Thoracic aorta (tissue), 2 donors: ENCODE data around the gene USP40. TPM values are rescaled to one million over a fixed set of nuclear protein-coding genes. Genes with fewer than 3 reads are reported as not detected.

Source experiments
- ATAC-seq: fragments of 150-250 bp; one replicate; pipeline ENCODE4 v1.8.0; 2017; ENCODE audit warnings: low read depth; ENCODE audit not compliant: insufficient number of reproducible peaks, low FRiP score
- DNase-seq: peaks from one replicate; pipeline ENCODE4 v3.0.0-alpha.2; 2020; ENCODE audit warnings: low spot score
- H3K27ac ChIP-seq, 2 donors: fragments of 200-600 bp; sonication (generic); 1 replicate in 1 of 2; 2 replicates in 1 of 2; pipeline ENCODE4 v1.5.1; 2016; ENCODE audit warnings: mild to moderate bottlenecking in 2 of 2, moderate library complexity in 2 of 2
- H3K27me3 ChIP-seq: fragments of 200-600 bp; sonication (generic); replicated peaks from 2 replicates; pipeline ENCODE4 v1.6.0; 2016; ENCODE audit warnings: mild to moderate bottlenecking; ENCODE audit not compliant: insufficient read depth
- H3K36me3 ChIP-seq: fragments of 200-600 bp; sonication (generic); one replicate; pipeline ENCODE4 v1.5.1; 2016
- H3K4me1 ChIP-seq, 2 donors: fragments of 200-600 bp; sonication (generic); 1 replicate in 1 of 2; 2 replicates in 1 of 2; pipeline versions ENCODE4 v1.5.1 to v1.6.0; 2016; ENCODE audit warnings: low read depth in 2 of 2, mild to moderate bottlenecking in 1 of 2; ENCODE audit not compliant: control insufficient read depth in 1 of 2
- H3K4me3 ChIP-seq: fragments of 200-600 bp; sonication (generic); 2 replicates; pipeline ENCODE4 v1.5.1; 2016; ENCODE audit warnings: mild to moderate bottlenecking
- H3K9me3 ChIP-seq: fragments of 200-600 bp; sonication (generic); 2 replicates; pipeline ENCODE4 v1.5.1; 2016
- CTCF ChIP-seq: fragments of 200-600 bp; sonication (generic); IDR thresholded peaks from one replicate; pipeline ENCODE4 v1.5.1; 2019; ENCODE audit warnings: antibody characterized with exemption
- total RNA-seq, 2 donors: library from RNA; depleted of rRNA; stranded (reverse); fragments of >200 nt; gene quantifications; one replicate each; pipeline versions ENCODE4 v1.1.0 to v1.2.3, GENCODE V29; 2016

The USP40 gene
- total RNA-seq, 2 donors from 2014 or later = 23.3 to 30.0 TPM

- H3K4me3 ChIP-seq = no peak overlapping the region
- ATAC-seq = no peak
- H3K36me3 ChIP-seq = peaks cover 8% of the 10 kb centered on the region
- peaks cover 0 to 7% of the 10 kb centered on the region in 2 donors for H3K4me1 ChIP-seq
- DNase-seq = no peak
- H3K27ac ChIP-seq = no peak overlapping the region
- H3K27me3 ChIP-seq = no peaks in the 10 kb centered on the region
- no peaks in the 10 kb centered on the region for H3K9me3 ChIP-seq
- no peak for TF ChIP-seq CTCF
These were observed 34.6 kb downstream of the USP40 start for GRCh38 chr2:233531955-233532354.

- no peak overlapping the region for H3K27ac ChIP-seq
These were observed 36.2 kb downstream of the USP40 start for GRCh38 chr2:233530381-233530780.

GRCh38 chr2:233528182-233528581 lies 38.4 kb downstream of the USP40 start:
- Histone ChIP-seq H3K27ac (no peak overlapping the region), H3K4me1 (no peaks in the 10 kb centered on the region), H3K27me3 (no peaks in the 10 kb centered on the region), H3K36me3 (peaks cover 10% of the 10 kb centered on the region), H3K9me3 (no peaks in the 10 kb centered on the region), H3K4me3 (no peak overlapping the region)
- ATAC-seq = no peak
- TF ChIP-seq CTCF = no peak
- no peak for DNase-seq

More at GRCh38 chr2:233530381-233530780, 36.2 kb downstream of the USP40 start:
- ATAC-seq (no peak), DNase-seq (no peak)
- no peaks in the 10 kb centered on the region for H3K9me3 ChIP-seq
- H3K4me1 ChIP-seq = peaks cover 0 to 5% of the 10 kb centered on the region in 2 donors
- peaks cover 10% of the 10 kb centered on the region for H3K36me3 ChIP-seq
- no peak for TF ChIP-seq CTCF
- H3K4me3 ChIP-seq = no peak overlapping the region
- H3K27me3 ChIP-seq = no peaks in the 10 kb centered on the region

- Histone ChIP-seq H3K27ac (no peak overlapping the region), H3K4me1 (no peaks in the 10 kb centered on the region), H3K4me3 (no peak overlapping the region), H3K36me3 (peaks cover 13% of the 10 kb centered on the region), H3K9me3 (no peaks in the 10 kb centered on the region), H3K27me3 (no peaks in the 10 kb centered on the region)
- no peak for TF ChIP-seq CTCF
- DNase-seq (no peak), ATAC-seq (no peak)
These were observed 40.8 kb downstream of the USP40 start for GRCh38 chr2:233525791-233526190.

GRCh38 chr2:233519787-233520611 lies 46.6 kb downstream of the USP40 start:
- TF ChIP-seq CTCF = no peak
- H3K27me3 ChIP-seq = no peaks in the 10 kb centered on the region
- no peak overlapping the region for H3K27ac ChIP-seq
- DNase-seq (no peak), ATAC-seq (no peak)
- H3K4me3 ChIP-seq = no peak overlapping the region
- no peaks in the 10 kb centered on the region for H3K4me1 ChIP-seq
- H3K36me3 ChIP-seq = peaks cover 10% of the 10 kb centered on the region
- H3K9me3 ChIP-seq = no peaks in the 10 kb centered on the region
